Choroid plexus epithelial cell (primary cell): ENCODE results near the gene GSTM1.
"Not testable (repeated sequence)": the region's sequence is repeated elsewhere in the genome, so short reads cannot be mapped to it uniquely, and the experiment has no call there.

Experiments used
- DNase-seq: peaks from one replicate; pipeline ENCODE4 v3.0.0-alpha.2; 2010; ENCODE audit warnings: low read depth
- H3K4me3 ChIP-seq: 2 replicates; pipeline ENCODE4 v1.5.1; 2011; ENCODE audit warnings: low read depth, mild to moderate bottlenecking, control low read depth, low read length, moderate library complexity
- TF ChIP-seq, protein P1 (sequence below): conservative IDR thresholded peaks from 2 replicates; pipeline ENCODE4 v1.5.1; 2011; ENCODE audit warnings: low read depth, mild to moderate bottlenecking, control low read depth, inconsistent platforms, low read length, moderate library complexity

GSTM1 gene

DNA sequence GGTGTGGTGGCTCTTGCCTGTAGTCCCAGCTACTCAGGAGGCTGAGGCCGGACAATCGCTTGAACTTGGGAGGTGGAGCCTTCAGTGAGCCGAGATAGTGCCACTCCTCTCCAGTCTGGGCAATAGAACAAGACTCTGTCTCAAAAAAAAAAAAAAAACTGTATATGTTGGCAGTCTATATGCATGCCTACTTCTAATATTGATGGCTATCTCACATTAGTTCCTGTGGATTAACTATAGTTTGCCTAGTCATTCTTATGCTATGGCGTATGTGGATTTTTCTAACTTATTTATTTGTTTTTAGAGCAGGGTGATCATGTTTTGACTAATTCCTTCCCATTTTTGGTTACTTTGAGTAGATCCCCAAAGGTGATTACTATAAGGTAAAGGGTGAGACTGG lies 9.4 kb downstream of the GSTM1 start:
- H3K4me3 ChIP-seq, result no peak overlapping the region
- TF ChIP-seq, protein P1, sequence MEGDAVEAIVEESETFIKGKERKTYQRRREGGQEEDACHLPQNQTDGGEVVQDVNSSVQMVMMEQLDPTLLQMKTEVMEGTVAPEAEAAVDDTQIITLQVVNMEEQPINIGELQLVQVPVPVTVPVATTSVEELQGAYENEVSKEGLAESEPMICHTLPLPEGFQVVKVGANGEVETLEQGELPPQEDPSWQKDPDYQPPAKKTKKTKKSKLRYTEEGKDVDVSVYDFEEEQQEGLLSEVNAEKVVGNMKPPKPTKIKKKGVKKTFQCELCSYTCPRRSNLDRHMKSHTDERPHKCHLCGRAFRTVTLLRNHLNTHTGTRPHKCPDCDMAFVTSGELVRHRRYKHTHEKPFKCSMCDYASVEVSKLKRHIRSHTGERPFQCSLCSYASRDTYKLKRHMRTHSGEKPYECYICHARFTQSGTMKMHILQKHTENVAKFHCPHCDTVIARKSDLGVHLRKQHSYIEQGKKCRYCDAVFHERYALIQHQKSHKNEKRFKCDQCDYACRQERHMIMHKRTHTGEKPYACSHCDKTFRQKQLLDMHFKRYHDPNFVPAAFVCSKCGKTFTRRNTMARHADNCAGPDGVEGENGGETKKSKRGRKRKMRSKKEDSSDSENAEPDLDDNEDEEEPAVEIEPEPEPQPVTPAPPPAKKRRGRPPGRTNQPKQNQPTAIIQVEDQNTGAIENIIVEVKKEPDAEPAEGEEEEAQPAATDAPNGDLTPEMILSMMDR, result no peak
- no peak for DNase-seq

DNA sequence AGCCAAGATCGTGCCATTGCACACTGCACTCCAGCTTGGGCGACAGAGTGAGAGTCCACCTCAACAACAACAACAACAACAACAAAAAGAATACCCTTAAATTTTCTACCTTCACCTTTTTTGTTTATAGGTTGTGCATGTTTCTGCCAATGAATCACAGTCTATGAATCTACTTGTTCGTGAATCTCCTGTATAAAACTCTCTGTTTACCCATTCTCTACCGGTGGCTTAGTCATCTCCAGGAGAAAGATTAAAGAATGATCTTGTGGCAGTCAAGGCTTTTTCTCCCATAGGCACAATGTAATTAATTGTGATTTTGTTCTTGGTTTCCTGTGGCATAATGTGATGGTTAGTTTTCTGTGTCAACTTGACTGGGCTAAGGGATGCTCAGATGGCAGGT lies 10.2 kb downstream of the GSTM1 start:
- DNase-seq, H3K4me3 ChIP-seq: not testable (repeated sequence)

DNA sequence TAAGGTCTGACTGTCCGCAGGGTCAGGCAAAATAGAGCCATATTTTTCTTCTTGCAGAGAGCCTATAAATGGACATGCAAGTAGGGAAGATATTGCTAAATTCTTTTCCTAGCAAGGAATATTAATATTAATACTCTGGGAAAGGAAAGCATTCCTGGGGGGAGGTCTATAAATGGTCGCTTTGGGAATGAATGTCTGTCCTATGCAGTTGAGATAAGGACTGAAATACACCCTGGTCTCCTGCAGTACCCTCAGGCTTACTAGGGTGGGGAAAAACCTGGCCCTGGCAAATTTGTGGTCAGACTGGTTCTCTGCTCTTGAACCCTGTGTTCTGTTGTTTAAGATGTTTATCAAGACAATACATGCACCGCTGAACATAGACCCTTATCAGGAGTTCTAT lies 15.3 kb downstream of the GSTM1 start:
- H3K4me3 ChIP-seq, DNase-seq: not testable (repeated sequence)

DNA sequence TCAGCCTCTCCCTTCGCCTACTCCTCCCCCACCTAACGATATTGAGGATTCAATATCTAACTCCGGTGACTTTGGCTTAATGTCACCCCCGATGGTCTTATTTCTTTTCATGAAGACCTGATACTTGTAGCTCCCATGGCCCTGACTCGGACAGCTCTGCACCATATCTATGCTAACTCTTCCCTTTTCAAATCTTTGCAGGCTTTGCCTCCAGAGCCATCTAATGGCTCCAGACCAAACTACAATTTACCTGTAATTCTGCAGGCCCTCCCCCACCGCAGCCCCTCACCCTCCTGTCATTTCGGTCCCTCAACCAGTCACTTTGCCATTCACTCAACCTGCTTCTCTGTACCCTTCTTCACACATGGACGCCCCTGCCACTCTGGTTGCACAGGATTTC lies 16.6 kb downstream of the GSTM1 start:
- H3K4me3 ChIP-seq, result no peak overlapping the region
- no peak for DNase-seq
- TF ChIP-seq, protein P1, result peak; percentile 17

DNA sequence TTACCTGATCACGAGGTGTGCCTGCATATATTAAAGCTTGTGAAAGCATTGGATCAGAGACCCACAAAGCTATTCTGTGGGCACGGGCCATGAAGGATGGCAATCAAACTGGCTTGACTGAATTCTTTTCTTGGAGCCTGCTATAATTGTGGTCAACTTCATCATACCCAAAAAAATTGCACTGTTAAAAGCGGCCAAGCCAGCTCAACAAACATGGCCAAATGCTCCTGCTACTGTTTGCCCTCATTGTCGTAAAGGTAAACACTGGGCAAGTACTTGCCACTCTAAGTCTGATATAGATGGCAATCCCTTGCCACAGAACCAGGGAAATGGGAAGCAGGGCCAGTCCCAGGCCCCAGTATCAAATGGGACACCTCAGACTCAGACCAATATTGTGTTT lies 17.8 kb downstream of the GSTM1 start:
- H3K4me3 ChIP-seq, result no peak overlapping the region
- no peak for DNase-seq
- TF ChIP-seq, protein P1, result no peak

DNA sequence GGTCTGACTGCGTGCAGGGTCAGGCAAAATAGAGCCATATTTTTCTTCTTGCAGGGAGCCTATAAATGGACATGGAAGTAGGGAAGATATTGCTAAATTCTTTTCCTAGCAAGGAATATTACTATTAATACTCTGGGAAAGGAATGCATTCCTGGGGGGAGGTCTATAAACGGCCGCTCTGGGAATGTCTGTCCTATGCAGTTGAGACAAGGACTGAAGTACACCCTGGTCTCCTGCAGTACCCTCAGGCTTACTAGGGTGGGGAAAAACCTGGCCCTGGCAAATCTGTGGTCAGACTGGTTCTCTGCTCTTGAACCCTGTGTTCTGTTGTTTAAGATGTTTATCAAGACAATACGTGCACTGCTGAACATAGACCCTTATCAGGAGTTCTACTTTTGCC lies 21.3 kb downstream of the GSTM1 start:
- DNase-seq, H3K4me3 ChIP-seq: not testable (repeated sequence)

DNA sequence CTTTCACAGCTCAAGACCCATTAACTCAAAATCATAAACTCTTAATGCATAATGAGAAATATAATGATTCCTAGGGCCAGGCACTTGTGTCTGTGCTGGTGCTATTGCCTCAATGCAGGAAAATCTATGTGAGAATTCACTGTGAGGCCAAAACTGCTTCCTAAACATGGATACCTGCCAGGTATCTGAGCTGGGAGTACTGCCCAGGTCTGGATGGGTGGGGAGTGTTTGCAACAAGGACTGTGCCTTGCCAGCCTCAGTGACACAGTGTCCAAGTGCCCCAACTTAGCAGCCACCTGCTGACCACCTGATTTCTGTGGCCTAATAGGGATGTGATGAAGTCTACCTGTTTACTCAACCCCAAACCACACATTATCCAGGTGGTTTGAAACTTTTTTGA lies 22.2 kb downstream of the GSTM1 start:
- DNase-seq, result not testable (repeated sequence)

DNA sequence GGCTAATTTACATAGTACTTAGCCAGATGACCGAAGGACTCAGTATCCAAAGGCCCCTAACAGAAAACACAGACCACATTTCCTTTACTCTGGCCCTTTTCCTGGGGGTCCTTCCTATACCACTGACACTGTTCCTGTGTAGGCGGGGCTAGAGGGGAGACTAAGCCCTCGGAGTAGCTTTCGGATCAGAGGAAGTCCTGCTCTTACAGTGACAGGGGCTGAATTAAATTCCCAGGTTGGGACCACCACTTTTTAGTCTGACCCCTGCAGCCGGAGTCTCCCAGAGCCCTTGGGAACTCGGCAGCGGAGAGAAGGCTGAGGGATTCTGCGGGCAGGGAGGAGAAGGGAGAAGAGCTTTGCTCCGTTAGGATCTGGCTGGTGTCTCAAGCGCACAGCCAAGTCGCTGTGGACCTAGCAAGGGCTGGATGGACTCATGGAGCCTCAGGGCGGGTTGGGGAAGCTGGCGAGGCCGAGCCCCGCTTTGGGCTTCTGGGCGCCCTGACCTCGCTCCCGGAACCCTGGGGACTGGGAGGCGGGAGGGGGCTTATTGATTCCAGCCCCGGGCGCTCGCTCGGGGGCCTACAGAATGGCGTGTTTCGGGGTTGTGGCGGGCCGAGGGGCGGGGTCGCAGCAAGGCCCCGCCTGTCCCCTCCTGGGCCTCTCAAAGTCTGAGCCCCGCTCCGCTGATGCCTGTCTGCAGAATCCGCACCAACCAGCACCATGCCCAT lies 24.1 kb downstream of the GSTM1 start, which contains the start of gene GSTM5:
TSS of gene GSTM5 (plus strand) at position 659 of the 728 bp plus-strand sequence. CDS start at position 721, 62 bp downstream.
- peak within 1 kb of the TSS; percentile 45 for H3K4me3 ChIP-seq
- DNase-seq, result not testable (repeated sequence)

More for the DNA sequence above, 22.2 kb downstream of the GSTM1 start:
- not testable (repeated sequence) for H3K4me3 ChIP-seq

DNA sequence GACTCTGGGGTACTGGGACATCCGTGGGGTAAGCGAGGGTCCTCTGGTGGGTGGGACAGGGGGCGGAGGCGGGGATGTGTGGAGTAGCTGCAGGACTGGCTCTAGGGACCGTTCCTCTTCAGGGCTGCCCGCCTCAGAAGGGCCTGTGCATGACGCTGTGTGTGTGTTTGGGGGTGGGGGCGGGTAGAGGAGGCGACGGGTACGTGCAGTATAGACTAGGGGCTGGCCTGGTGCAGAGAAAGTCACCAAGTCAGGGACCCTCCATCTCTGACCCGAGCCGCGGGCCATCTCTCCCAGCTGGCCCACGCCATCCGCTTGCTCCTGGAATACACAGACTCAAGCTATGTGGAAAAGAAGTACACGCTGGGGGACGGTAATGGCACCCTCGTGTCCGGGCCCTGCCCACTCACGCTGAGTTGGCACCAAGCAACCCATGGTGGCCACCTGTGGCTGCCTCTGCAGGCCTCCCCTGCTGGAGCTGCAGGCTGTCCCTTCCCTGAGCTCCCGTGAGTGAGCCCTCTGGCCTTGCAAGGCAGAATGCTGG lies 24.8 kb downstream of the GSTM1 start:
- TF ChIP-seq, protein P1, result no peak
- peak overlapping the region; percentile 45 for H3K4me3 ChIP-seq
- no peak for DNase-seq

DNA sequence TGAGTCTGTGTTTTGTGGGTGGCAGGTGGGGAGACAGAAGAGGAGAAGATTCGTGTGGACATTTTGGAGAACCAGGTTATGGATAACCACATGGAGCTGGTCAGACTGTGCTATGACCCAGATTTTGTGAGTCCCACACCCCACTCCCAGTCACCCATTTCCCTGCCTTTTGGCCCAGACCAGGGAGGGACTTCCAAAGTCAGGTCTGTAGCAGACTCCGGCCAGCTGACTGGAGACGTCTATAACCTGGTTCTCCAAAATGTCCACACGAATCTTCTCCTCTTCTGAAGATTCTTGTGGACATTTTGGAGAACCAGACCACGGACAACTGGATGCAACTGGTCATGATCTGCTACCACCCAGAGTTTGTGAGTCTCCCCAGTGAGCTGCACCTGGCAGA lies 26.0 kb downstream of the GSTM1 start:
- no peak for DNase-seq
- H3K4me3 ChIP-seq, result no peak overlapping the region
- TF ChIP-seq, protein P1, result no peak
